Activated gamma-delta T cell (primary cell): ENCODE results near the gene PKD2.
"Not testable (repeated sequence)": the region's sequence is repeated elsewhere in the genome, so short reads cannot be mapped to it uniquely, and the experiment has no call there.

Source experiments
- DNase-seq: peaks from one replicate; lab custom pipeline; 2025; lab: John Stamatoyannopoulos, UW

PKD2 gene

DNA sequence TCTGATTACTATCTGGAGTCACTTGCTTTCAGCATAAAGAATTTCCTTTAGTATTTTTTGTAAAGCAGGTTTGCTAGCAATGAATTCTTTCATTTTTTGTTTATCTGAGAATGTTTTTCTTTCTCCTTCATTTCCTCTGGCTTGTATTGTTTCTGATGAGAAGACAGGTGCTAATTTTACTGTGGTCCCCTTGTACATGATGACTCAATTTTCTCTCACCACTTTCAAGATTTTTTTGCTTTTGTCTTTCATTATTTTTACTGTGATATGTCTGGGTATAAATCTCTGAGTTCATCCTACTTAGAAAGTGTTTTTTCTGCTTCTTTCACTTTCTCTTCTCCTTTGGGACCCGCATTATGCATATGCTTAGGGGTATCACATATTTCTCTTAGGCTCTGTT, 62.6 kb downstream of the PKD2 start:
- no peak for DNase-seq

DNA sequence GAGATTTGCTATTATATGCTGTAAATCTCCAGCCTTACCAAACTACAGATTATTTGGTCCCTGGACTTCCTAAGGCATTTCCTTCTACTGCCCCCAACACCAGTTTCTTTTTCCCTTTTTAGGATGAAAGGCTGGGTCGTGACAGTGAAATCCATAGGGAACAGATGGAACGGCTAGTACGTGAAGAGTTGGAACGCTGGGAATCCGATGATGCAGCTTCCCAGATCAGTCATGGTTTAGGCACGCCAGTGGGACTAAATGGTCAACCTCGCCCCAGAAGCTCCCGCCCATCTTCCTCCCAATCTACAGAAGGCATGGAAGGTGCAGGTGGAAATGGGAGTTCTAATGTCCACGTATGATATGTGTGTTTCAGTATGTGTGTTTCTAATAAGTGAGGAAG, 67.9 kb downstream of the PKD2 start:
- no peak for DNase-seq

DNA sequence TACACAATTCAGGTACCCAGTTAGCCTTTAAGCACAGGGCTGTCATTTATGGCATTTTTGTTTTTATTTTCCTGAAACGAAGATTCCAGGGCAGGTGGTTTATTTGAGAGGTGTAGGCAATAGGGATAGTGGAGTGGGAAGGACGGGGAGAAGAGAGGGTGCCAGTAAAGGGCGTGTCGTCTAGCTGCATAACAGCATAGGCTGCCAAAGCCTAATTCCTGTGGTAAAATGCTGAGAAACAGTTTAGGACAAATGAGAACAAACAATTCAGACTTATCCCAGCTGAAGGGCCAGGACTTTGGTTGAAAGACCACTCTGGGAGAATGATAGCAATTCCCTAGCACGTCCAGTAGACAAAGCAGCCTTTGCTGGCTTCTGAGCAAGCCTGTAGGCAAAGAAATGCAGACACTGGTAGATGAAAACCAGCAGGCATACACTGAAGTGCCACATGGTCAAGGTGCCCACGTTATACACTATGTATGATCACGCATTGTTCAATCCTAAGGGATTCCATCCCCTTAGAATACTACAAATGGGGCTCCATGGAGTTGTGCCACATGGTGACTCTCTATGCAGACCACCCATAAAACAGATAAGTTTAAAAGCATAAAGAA, 70.6 kb downstream of the PKD2 start:
- DNase-seq = no peak

DNA sequence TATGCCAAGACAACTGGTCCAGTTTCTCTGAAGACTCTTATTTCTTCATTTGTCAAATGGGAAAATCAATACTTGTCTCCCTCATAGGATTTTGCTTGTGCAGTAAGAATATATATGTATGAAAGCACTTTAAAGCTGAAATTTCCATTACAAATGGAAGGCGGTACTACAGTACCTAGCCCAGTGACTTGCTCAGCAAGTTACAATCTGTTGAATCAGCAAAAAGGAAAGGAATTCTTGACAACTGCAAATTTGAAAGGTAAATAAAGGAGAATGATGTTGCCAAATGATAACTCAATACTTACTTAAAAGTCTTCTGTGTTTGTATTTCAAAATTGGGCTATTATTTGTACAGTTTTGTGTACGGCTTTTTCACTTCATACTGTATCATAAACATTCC, 71.1 kb downstream of the PKD2 start:
- no peak for DNase-seq

DNA sequence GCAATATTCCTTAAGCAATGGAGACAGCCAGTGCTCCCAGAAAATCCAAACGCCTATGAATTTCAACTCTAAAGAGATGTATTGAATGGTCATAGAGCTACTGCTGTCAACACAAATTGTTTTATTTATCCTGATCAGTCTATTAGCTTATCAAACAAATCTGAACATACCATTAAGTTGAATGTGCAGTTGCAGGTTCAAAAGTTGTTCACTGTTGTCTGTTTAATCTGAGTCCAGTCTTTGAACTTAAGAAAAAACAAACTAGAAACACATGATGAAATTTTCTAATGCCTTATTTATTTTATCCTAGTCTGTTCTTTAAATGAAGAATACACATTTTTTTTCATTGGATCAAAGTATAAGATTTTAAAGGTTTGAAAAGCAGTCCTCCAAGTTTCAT, 73.2 kb downstream of the PKD2 start:
- no peak for DNase-seq

DNA sequence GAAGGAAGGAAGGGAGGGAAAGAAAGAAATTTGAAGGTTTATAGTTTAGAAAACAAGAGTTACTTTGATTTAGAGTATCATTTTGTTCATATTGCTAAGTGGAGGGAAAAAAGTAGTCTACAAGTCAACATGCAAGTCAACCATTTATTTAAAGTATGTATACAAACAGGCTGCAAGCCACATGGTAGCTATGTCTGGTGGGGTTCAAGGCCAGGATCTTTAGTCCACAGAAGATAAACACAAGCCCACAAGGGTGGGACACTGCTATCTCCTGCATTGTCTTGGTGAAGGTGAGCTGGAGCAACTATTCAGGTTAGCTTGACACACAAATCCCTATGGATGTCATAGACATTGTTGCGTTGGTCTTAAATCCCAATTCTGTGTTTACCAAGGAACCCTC, 79.6 kb downstream of the PKD2 start:
- DNase-seq = no peak

DNA sequence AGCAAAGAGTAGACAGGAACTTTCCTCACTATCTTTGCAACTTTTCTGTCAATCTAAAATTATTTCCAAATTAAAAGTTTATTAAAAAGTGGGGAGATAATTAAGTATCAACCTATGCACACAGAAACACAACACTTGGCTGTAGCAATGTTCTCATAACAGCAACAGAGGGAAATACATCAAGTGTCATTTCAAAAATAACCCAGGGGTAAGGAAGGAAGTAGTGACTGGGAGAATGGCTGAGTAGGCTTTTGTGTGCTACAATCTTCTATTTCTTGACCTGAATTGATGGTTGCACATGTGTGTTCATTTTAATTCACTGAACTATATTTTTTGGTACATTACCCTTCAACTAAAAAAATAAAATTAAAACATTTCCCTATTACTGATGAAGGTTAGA, 83.5 kb downstream of the PKD2 start:
- no peak for DNase-seq

DNA sequence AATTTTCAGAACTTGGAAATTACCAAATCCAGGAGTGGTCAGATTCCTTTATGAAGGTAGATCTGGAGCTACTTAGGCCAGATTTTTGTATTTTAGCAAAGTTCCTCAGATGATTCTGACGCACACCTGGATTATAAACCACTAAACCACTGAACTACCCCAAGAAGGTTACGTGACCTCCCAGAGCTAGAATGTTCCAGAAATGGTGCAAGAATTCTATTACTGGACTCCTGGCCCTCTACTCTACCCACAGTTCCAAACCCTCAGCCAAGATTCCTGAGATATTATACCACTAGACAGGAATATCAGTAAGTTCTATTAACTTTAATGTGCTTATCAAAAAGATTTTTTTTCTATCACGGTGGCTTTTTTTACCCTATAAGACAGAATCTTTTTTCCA, 83.9 kb downstream of the PKD2 start:
- no peak for DNase-seq

DNA sequence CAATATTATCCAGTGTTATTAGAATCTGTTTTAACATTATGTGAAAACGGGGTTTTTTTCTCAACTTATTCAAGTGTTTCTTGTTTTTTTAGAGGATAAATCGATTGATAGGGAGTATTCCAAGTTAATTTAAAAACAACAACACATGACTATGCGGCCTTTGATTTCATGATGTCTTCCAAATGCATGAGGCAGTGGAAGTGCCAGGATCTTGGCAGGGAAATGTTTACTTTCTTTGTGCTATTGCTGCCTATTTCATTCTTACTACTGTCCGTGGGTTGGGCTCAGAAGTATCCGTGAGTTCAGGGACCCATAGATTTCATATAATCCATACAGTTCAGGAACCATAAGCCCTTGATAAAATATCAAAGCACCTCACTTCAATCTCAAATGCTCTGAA, 86.4 kb downstream of the PKD2 start:
- DNase-seq = no peak

DNA sequence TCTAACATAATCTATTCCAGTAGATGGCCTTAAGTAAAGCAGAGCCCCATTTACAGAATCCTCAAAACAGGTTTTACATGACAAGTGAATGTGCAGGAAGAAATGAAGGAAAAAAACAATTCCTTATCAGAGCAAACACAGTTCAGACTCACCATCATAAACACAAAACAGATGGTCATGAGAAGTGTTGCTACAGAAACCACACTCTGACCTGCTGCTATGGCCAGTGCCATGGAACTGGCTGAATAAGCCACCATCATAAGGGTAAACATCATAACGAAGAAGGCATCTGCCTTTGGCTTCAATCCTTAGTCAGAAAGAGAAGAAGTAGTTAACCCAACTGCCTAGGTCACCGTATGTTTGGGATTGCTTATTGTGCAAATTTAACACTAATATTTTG, 89.9 kb downstream of the PKD2 start:
- DNase-seq = no peak

DNA sequence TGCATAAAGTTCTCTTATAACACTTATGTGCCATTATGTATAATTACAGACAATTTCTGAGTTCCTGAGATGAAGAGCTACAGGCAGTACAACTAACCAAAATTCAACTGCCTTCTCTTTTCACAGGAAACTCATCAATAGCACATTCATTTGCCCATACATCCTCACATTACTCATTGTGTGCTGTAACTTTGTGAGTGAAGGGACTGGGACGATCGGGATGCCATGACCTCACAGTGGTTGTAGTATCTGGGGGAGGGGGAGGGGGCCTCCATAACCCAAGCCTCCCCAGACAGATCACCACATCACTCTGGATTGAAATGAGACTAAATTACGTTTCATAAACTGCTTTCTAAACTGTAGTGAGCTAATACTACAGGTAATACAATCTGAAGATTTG, 90.3 kb downstream of the PKD2 start:
- DNase-seq = no peak

DNA sequence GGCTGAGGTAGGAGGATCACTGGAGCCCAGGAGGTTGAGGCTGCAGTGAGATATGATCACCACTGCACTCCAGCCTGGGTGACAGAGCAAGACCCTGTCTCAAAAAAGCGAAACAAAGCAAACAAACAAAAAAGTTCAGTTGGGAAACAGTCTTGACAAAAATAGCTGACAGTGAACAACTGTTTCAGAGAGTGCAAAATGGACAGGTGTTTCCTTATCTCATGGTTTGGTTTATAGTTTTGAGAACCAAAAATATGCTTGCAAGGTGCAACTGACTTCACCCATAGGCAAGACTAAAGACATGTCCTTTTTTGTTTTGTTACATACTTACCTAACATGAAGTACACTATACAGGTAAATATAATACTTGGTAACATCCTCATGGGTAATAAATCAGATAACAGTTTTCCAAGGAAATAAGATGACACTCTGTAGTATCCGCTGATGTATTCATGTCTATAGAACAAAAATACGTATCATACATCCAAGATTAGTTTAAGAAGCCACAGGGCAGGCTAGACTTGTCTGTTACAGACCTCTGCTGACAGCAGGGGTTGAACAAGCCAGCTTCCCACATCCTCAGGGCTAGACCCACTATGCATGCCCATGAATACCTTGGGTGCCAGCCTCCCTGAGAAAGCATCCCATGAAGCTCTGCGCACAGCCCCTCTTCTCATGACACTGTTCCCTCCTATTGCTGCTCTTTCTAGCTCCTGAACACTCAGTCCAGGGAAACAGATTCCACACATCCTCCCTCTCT, 91.7 kb downstream of the PKD2 start:
- no peak for DNase-seq

DNA sequence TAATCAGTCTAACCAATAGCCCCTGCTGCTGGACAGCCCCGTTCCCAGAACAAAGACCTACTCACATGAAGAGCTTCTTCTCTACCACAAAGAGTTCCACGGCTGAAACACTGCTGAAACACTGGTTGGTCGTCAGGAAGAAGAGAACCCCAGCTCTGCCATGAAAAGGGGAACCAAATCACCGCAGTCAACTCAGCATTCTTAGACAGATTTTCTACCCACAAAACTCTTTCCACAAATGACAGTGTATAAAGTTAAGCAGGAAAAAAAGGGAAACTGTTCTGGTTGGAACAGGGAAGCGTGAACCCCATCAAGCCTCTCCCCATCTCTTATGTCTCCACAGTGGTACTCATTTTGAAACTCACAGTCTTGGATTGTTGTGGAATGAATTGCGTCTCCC, 93.7 kb downstream of the PKD2 start:
- DNase-seq = no peak

DNA sequence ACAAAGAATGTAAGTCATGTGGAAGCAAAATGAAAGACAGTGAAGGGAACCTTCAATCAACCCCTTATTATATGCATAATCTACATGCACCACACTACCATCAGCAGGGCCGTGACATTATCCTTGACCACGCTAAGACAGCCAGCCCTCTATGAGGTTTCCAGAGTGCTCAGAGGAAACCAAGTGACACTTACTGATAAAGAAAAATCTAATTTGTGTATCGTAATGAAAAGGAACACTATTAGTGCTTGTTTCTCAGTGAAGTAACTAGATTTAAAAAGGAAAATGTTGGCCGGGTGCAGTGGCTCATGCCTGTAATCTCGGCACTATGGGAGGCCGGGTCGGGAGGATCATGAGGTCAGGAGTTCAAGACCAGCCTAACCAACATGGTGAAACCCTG, 94.6 kb downstream of the PKD2 start:
- DNase-seq = no peak

DNA sequence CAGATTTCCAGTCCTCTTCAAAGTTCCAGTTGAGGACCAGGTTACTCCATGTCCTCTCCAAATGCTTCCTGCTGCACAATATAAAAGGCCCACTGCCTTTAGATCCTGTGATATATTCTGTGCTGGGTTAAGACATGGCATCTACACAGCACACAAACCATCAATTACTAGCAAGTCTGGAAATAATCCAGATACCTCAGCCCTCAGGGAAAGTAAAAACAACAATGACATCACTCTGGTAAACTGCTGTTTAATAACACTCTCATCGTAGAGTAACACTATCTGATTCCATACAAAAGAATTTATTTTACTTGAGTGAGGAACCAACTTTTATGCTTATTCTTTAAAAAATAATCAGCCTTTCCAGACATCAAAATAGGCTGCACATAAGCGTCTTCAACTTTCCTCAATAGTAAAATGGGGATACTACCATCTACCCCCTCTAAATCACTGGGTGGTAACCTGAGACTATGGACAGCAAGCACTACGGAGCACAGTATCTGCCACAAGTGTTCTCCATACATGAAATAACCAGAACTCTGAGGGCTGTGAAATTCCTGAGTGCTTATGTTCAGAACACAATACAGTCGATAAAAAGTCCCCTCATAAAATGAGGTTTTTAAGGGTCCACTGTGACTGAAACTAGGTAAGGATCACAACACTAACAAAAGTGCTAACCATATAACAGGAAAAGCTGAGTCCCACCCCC, 97.6 kb downstream of the PKD2 start:
- no peak for DNase-seq

DNA sequence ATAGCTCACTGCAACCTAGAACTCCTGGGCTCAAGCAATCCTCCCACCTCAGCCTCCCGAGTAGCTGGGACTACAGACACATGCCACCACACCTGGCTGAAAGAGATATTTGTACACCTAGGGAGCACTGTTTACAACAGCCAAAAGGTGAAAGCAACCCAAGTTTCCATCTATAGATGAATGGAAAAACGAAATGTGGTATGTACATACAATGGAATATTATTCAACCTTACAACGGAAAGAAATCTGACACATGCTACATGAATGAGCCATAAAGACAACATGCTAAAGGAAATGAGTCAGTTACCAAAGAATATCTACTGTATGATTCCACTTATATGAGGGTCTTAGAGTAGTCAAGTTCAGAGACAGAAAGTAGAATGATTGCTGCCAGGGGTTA, 98.8 kb downstream of the PKD2 start:
- DNase-seq = no peak

DNA sequence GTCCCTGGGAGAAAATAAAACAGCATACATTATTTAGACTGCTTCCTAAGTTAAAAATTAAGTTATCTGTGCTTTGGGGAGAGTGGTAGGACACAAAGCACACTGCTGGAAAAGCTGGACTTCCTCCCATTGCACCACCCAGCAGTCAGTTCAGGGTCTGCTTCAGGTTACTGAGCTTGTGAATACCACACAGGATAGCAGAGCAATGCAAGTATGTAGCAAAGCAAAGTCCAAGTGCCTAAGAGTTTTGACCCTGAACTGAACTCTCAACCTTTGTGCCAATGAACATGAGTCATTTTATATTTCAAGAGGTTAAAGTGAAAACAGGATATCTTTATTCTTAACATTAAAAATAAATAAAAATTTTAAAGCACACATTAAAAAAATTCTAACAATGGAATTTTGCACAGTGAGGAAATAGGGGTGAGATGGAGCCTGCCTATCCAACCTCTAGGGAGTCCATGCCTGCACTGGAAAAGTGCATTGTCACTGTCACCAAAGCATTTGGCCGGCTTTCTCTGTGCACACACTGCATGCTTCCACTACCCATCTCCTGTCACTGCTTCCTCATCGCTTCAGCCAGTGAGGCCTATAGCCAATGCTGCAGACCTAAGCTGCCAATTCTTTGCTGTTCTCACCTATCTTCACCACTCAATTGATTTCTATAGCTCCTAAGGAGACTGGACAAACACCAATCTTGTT, 100.1 kb downstream of the PKD2 start:
- no peak for DNase-seq

DNA sequence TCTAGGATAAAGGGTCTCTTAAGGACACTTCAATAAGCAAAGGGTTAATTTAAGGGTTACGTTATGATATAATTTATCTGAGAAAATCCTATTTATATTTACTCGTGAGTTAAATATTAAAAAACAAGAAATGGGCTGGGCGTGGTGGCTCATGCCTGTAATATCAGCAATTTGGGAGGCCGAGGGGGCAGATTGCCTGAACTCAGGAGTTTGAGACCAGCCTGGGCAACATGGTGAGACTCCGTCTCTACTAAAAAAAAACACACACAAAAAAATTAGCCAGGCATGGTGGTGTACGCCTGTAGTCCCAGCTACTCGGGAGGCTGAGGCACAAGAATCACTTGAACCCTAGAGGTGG, 100.7 kb downstream of the PKD2 start:
- DNase-seq = not testable (repeated sequence)

DNA sequence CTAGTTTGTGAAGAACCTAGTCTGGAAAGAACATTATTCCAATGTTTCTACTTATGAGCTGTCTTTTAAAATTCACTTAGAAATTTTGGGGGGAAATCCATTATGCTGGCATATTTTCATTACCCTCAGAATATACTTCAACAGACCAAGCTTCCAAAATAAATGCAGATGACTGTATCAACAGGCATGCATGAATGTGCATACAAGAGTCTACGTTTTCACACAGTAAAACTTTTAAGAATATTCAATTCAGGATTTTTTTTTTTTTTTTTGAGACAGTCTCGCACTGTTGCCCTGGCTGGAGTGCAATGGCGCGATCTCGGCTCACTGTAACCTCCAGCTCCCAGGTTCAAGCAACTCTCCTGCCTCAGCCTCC, 101.3 kb downstream of the PKD2 start:
- no peak for DNase-seq

DNA sequence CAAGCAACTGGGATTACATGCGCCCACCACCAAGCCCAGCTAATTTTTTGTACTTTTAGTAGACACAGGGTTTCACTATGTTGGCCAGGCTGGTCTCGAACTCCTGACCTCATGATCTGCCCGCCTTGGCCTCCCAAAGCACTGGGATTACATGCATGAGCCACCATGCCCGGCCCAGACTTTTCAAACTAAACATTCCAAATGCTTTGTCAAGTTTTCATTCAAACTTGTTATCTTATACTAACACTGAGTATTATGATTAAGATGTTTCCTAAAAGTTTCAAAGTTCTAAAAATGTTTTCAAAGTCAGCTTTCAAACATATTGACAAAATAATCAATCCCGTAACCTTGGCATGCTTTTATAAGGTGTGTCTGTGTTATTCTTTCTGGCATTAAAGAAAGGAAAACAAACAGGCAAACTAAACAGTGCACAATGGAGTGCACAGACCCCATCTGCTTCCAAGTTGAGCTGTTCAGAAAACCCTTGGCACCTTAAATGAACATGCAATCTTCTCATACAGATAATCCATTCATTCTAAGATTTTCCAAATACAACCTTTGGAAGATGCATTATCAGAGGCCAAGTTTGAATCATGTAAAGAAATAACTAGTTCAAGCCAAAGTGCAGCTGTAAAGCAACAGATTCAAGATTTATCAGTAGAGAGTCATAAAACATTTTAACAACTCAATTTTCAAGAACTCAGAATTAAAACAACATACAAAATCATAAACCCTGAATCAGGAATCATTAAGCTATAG, 101.9 kb downstream of the PKD2 start:
- DNase-seq = no peak

DNA sequence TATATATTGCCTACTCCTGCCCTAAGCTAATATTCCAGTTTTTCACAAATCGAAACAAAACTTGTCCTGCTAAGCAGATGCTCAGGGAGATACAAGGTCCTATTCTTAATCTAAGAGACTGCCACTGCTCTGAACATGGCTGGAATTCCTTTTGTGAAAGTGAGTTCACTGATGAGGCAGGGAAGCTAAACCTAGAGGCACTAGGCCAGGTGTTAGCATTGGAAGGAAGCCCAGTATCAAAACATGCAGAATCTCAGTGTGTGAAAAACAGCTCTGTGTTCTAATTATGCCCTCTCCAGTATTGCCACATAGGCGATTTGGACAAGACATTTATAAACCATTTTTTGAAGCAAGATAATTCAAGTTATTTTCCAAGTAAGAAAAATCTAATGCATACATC, 103.4 kb downstream of the PKD2 start:
- DNase-seq = no peak

DNA sequence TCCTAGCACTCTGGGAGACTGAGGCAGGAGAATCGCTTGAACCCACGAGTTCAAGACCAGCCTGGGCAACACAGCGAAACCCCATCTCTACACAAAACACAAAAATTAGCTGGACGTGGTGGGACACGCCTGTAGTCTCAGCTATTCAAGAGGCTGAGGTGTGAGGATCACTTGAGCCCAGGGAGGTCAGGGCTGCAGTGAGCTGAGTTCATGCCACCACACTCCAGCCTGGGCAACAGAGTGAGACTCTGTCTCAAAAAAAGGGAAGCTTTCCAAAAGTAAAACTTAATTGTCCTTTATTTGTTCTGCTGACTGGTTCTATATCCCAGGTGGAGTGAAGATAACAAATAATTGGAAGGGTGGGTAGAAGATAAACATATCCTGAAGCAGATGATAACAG, 105.4 kb downstream of the PKD2 start:
- no peak for DNase-seq
